Mammary epithelial cell (primary cell): Measurements from ENCODE around the gene STAB2.

Experiments used
- CTCF ChIP-seq, 2 donors: IDR thresholded peaks in 1 of 2; conservative IDR thresholded peaks in 1 of 2; 2 replicates each; pipeline ENCODE4 v1.5.1; 2011 to 2012; ENCODE audit warnings: inconsistent platforms in 2 of 2, low read length in 2 of 2, mild to moderate bottlenecking in 2 of 2, control low read depth in 1 of 2, low read depth in 1 of 2; ENCODE audit not compliant: insufficient read depth in 1 of 2; ENCODE audit errors: extremely low read depth in 1 of 2
- EZH2 ChIP-seq: IDR thresholded peaks from 2 replicates; pipeline ENCODE4 v1.6.1; 2012; ENCODE audit warnings: low read length, inconsistent platforms, borderline replicate concordance

GRCh38 chr12:103637021-103637420 lies 49.9 kb downstream of the STAB2 start:
- TF ChIP-seq CTCF (conservative IDR thresholded peaks at IDR 0.05 in 1 of 2, IDR thresholded peaks at IDR 0.05 in 1 of 2; ENCODE audit: extremely low read depth in 1 of 2, insufficient read depth in 1 of 2, low read depth in 1 of 2, low read length in 2 of 2) (no peak), EZH2 (no peak)
